ENCODE data around the gene TPRKB. TPM values are rescaled to one million over a fixed set of nuclear protein-coding genes. Genes with fewer than 3 reads are reported as not detected.
A peak's percentile ranks its signal among the peaks of the same experiment; 100 is the strongest.

The TPRKB gene
- total and polyA plus RNA-seq, 9 of the 15 experiments (the other 6 are each of a cell fraction or from before 2014, with no cell fraction given): 55.6 to 250 (median 112) TPM

GRCh38 chr2:73766994-73767393, 29.8 kb upstream of the TPRKB start (continued):
- TF ChIP-seq TEAD1 (CRISPR knock-in tag; IDR thresholded peaks at IDR 0.05) (no peak), ETV1 (tag; conservative IDR thresholded peaks at IDR 0.05; ENCODE audit: low read depth) (no peak), NR0B1 (IDR thresholded peaks at IDR 0.05; ENCODE audit: partially characterized antibody) (no peak), ZBTB7A (IDR thresholded peaks at IDR 0.05; ENCODE audit: borderline replicate concordance, control insufficient read depth, low read depth, low read length) (no peak), ARHGAP35 (IDR thresholded peaks at IDR 0.05; ENCODE audit: partially characterized antibody) (no peak), ZNF449 (CRISPR knock-in tag; IDR thresholded peaks at IDR 0.05) (no peak), ATF3 (IDR thresholded peaks at IDR 0.05) (peak; percentile 67), ATF3 (CRISPR knock-in tag; conservative IDR thresholded peaks at IDR 0.05) (no peak), STAT5B (CRISPR knock-in tag; IDR thresholded peaks at IDR 0.05) (no peak), ZNF584 (CRISPR knock-in tag; IDR thresholded peaks at IDR 0.05; ENCODE audit: low read depth) (no peak), ERF (CRISPR knock-in tag; IDR thresholded peaks at IDR 0.05) (no peak), FOXK2 (conservative IDR thresholded peaks at IDR 0.05 in 1 of 2, IDR thresholded peaks at IDR 0.05 in 1 of 2; ENCODE audit: low read depth in 2 of 2) (no peak), ZBTB9 (CRISPR knock-in tag; IDR thresholded peaks at IDR 0.05) (no peak), DMBX1 (CRISPR knock-in tag; IDR thresholded peaks at IDR 0.05; ENCODE audit: borderline replicate concordance) (peak; percentile 25; the same call in 1 of the 2 replicates), ZZZ3 (IDR thresholded peaks at IDR 0.05) (no peak), ZNF324 (CRISPR knock-in tag; IDR thresholded peaks at IDR 0.05) (no peak), TOE1 (IDR thresholded peaks at IDR 0.05; ENCODE audit: borderline replicate concordance) (no peak), TOE1 (CRISPR knock-in tag; IDR thresholded peaks at IDR 0.05; ENCODE audit: borderline replicate concordance, low read depth) (no peak), FOXM1 (IDR thresholded peaks at IDR 0.05; ENCODE audit: low read depth) (no peak), FOXM1 (CRISPR knock-in tag; IDR thresholded peaks at IDR 0.05; ENCODE audit: low read depth) (no peak), PML (IDR thresholded peaks at IDR 0.05; ENCODE audit: low read length) (no peak), ZNF696 (CRISPR knock-in tag; conservative IDR thresholded peaks at IDR 0.05) (no peak), TAL1 (IDR thresholded peaks at IDR 0.05) (no peak), VEZF1 (CRISPR knock-in tag; IDR thresholded peaks at IDR 0.05) (no peak)

Measured in K562 (cell line).